Sigmoid colon (tissue), 3 donors: ENCODE measurements around the gene ACSS3.

Source experiments
- POLR2A ChIP-seq, 2 donors: fragments of 450-650 bp; IDR thresholded peaks; one replicate each; pipeline ENCODE4 v1.6.1; 2016; ENCODE audit warnings: antibody characterized with exemption in 2 of 2, mild to moderate bottlenecking in 2 of 2, moderate library complexity in 2 of 2
- TF ChIP-seq, protein P1 (sequence below), 4 experiments: fragments of 450-650 bp in 3 of 4; fragments of 200-600 bp in 1 of 4; IDR thresholded peaks; one replicate each; pipeline ENCODE4 v1.5.1; 2016 to 2019; ENCODE audit warnings: antibody characterized with exemption in 4 of 4, mild to moderate bottlenecking in 3 of 4, moderate library complexity in 2 of 4

DNA sequence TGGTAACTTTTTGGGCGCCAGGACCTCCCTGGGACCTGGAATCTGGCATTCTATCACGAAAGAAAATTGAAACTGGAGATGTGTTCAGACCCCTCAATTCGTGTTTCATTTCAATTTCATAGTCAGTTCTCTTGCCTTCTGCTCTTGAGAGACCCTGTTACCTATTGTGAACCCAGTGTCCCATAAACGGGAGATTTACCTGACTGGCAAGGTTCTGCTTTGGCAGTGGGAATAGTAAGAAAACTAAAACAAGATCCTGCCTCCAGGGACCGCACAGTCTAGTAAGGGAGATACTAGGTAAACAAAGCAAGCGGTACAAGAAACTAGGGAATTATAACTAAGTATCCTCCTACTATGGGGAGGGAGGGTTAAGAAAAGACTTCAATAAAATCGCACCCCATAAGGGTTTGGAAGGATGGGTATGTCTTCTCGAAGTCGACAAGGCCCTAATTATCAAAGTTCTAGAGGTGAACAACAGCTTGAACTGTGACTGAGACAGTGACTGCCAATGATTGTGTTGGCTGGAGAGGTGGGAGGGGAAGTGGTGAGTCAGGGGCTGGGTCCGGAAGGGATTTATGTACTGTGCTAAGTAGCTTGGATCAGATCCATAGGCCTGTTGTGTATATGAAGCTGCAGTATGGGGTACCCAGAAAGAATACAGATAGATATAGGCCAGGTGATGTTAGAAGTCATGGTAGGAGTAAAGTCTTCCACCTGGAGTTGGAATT is 754 bp downstream of the ACSS3 start:
- TF ChIP-seq, protein P1, sequence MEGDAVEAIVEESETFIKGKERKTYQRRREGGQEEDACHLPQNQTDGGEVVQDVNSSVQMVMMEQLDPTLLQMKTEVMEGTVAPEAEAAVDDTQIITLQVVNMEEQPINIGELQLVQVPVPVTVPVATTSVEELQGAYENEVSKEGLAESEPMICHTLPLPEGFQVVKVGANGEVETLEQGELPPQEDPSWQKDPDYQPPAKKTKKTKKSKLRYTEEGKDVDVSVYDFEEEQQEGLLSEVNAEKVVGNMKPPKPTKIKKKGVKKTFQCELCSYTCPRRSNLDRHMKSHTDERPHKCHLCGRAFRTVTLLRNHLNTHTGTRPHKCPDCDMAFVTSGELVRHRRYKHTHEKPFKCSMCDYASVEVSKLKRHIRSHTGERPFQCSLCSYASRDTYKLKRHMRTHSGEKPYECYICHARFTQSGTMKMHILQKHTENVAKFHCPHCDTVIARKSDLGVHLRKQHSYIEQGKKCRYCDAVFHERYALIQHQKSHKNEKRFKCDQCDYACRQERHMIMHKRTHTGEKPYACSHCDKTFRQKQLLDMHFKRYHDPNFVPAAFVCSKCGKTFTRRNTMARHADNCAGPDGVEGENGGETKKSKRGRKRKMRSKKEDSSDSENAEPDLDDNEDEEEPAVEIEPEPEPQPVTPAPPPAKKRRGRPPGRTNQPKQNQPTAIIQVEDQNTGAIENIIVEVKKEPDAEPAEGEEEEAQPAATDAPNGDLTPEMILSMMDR (IDR thresholded peaks at IDR 0.05): no peak
- TF ChIP-seq POLR2A (IDR thresholded peaks at IDR 0.05): no peak
